ENCODE data around the gene CDCA5. TPM values are rescaled to one million over a fixed set of nuclear protein-coding genes. Genes with fewer than 3 reads are reported as not detected.
A peak's percentile ranks its signal among the peaks of the same experiment; 100 is the strongest.

CDCA5 gene
- total and polyA plus RNA-seq, 2 donors from 2014 or later, result 0.43 to 1.4 TPM

GRCh38 chr11:65059959-65060824 lies 23.6 kb downstream of the CDCA5 start:
- no peak for FAIRE-seq
- Histone ChIP-seq H3K9me3 (ENCODE audit: control insufficient read depth in 2 of 3, insufficient read depth in 1 of 3, low read length in 3 of 3) (no peaks in the 10 kb centered on the region), H3K4me1 (ENCODE audit: control insufficient read depth in 2 of 3, insufficient read depth in 2 of 3, low read depth in 1 of 3, low read length in 3 of 3) (peaks cover 0 to 2% (median 0%) of the 10 kb centered on the region in 3 donors), H3K36me3 (ENCODE audit: control insufficient read depth in 2 of 3, insufficient read depth in 3 of 3, low read length in 3 of 3) (no peaks in the 10 kb centered on the region), H3K9ac (ENCODE audit: low read length in 3 of 3) (no peak overlapping the region), H3K27me3 (ENCODE audit: control insufficient read depth, insufficient read depth, low read length) (no peaks in the 10 kb centered on the region), H3K27ac (ENCODE audit: low read depth in 2 of 2, low read length in 2 of 2) (no peak overlapping the region), H3K4me3 (ENCODE audit: low read length in 3 of 3) (no peak overlapping the region)
- no peak for TF ChIP-seq CTCF (IDR thresholded peaks at IDR 0.05; ENCODE audit: borderline replicate concordance, extremely low read depth, insufficient read depth)
- DNase-seq, result peak in 1 of 5 donors; percentile 41
- intact Hi-C loops (cut with DNase I), result no loop called here

DNA sequence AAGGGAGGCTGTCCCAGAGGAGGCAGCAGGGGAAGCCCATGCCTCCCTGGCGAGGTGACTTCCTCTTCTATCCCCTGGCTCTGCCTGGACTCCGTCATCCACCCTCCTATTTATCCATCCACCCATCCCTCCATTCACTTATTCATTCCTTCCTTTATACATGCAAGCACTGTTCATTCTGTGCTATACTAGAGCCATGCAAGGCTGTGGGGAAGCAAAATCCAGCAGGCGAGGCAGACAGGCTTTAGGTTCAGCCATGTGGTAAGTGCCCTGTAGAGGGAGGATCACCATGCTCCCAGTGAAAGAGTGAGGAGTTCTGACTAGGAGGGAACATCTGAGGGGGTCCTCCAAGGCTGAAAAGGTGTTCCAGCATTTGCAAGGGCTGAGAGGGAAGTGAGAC lies 24.3 kb downstream of the CDCA5 start:
- no peak overlapping the region for H3K9ac ChIP-seq (ENCODE audit: low read length in 3 of 3)
- intact Hi-C loops (cut with DNase I), result no loop called here
- no peak overlapping the region for H3K4me3 ChIP-seq (ENCODE audit: low read length in 3 of 3)
- no peak for TF ChIP-seq CTCF (IDR thresholded peaks at IDR 0.05; ENCODE audit: borderline replicate concordance, extremely low read depth, insufficient read depth)
- H3K27ac ChIP-seq (ENCODE audit: low read depth in 2 of 2, low read length in 2 of 2), result no peak overlapping the region
- H3K9me3 ChIP-seq (ENCODE audit: control insufficient read depth in 2 of 3, insufficient read depth in 1 of 3, low read length in 3 of 3), result no peaks in the 10 kb centered on the region
- no peaks in the 10 kb centered on the region for H3K36me3 ChIP-seq (ENCODE audit: control insufficient read depth in 2 of 3, insufficient read depth in 3 of 3, low read length in 3 of 3)
- H3K27me3 ChIP-seq (ENCODE audit: control insufficient read depth, insufficient read depth, low read length), result no peaks in the 10 kb centered on the region
- peaks cover 0 to 2% (median 0%) of the 10 kb centered on the region in 3 donors for H3K4me1 ChIP-seq (ENCODE audit: control insufficient read depth in 2 of 3, insufficient read depth in 2 of 3, low read depth in 1 of 3, low read length in 3 of 3)
- FAIRE-seq, result no peak
- no peak for DNase-seq

DNA sequence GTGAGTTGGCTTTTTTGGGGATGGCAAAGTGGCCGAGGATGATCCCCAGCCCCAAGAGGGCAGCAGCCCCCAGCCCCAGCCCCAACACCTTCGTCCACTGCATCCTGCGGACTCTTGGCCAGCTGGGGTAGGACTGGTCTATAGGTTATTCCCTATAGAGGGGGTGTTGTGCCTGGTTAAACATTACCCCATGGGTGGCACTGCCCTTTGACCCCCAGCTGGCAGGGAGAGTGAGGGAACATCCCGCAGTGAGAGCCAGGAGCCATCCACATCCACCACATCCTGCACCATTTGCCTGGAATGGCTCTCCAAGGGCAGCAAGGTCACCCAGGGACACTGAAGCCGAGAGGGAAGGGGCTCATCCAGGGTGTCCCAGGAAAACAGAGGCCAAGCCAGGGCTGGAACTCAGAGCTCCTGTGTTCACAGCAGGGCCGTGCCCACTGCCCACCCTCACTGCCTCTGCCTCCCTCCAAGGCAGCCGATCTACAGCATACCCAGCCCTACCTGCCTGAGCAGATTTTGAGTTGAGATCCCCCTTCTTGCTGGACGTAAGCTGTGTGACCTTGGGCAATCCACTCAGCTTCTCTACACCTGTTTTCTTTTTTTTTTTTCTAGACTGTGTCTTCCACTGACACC lies 25.3 kb downstream of the CDCA5 start, which contains the start of gene NAALADL1:
NAALADL1 (minus strand) TSS at position 135 of the 636 bp plus-strand sequence; CDS start at position 103, 32 bp downstream.
- H3K4me3 ChIP-seq (ENCODE audit: low read length in 3 of 3), result no peak within 1 kb of the TSS
- intact Hi-C loops (cut with DNase I), result no loop called here
- no peak within 1 kb of the TSS for H3K27ac ChIP-seq (ENCODE audit: low read depth in 2 of 2, low read length in 2 of 2)
- TF ChIP-seq CTCF (IDR thresholded peaks at IDR 0.05; ENCODE audit: borderline replicate concordance, extremely low read depth, insufficient read depth), result no peak
- H3K27me3 ChIP-seq (ENCODE audit: control insufficient read depth, insufficient read depth, low read length), result no peaks in the 10 kb centered on the region
- no peaks in the 10 kb centered on the region for H3K9me3 ChIP-seq (ENCODE audit: control insufficient read depth in 2 of 3, insufficient read depth in 1 of 3, low read length in 3 of 3)
- no peaks in the 10 kb centered on the region for H3K36me3 ChIP-seq (ENCODE audit: control insufficient read depth in 2 of 3, insufficient read depth in 3 of 3, low read length in 3 of 3)
- H3K9ac ChIP-seq (ENCODE audit: low read length in 3 of 3), result no peak within 1 kb of the TSS
- FAIRE-seq (no peak), DNase-seq (no peak)
- H3K4me1 ChIP-seq (ENCODE audit: control insufficient read depth in 2 of 3, insufficient read depth in 2 of 3, low read depth in 1 of 3, low read length in 3 of 3), result peaks cover 0 to 2% (median 0%) of the 10 kb centered on the region in 3 donors
